OCI-LY7 (cell line): ENCODE data around the gene GSX1.

ENCODE experiments used
- EZH2phosphoT487 ChIP-seq: fragments of 200-600 bp; sonication (generic); IDR thresholded peaks from 2 replicates; pipeline ENCODE4 v1.6.1; 2018; ENCODE audit warnings: low read depth, borderline replicate concordance, mild to moderate bottlenecking, mixed run types, antibody characterized with exemption, low read length, moderate library complexity, mixed read lengths
- TF ChIP-seq, protein P1 (sequence below): fragments of 200-600 bp; sonication (generic); conservative IDR thresholded peaks from 2 replicates; pipeline ENCODE4 v1.5.1; 2014; ENCODE audit warnings: mild to moderate bottlenecking, antibody characterized with exemption, low read length, moderate library complexity, mixed read lengths

DNA sequence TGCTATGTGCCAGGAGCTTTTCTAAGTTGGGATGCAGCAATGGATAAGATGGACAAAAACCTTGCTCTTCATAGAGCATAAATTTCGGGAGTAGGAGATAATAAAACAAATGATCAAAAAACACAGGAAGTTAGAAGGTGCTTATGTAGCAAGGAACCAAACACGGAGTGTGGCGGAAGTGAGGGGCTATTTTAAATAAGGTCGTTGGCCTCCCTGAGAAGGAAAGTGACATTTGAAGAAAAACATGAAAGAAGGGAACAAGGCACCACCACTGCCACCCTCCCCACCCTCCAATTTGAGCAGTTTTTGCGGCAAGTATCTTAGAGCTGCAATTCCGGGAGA is 3.2 kb upstream of the GSX1 start:
- TF ChIP-seq, protein P1, sequence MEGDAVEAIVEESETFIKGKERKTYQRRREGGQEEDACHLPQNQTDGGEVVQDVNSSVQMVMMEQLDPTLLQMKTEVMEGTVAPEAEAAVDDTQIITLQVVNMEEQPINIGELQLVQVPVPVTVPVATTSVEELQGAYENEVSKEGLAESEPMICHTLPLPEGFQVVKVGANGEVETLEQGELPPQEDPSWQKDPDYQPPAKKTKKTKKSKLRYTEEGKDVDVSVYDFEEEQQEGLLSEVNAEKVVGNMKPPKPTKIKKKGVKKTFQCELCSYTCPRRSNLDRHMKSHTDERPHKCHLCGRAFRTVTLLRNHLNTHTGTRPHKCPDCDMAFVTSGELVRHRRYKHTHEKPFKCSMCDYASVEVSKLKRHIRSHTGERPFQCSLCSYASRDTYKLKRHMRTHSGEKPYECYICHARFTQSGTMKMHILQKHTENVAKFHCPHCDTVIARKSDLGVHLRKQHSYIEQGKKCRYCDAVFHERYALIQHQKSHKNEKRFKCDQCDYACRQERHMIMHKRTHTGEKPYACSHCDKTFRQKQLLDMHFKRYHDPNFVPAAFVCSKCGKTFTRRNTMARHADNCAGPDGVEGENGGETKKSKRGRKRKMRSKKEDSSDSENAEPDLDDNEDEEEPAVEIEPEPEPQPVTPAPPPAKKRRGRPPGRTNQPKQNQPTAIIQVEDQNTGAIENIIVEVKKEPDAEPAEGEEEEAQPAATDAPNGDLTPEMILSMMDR = no peak
- TF ChIP-seq EZH2phosphoT487 = no peak; the same call in 1 of the 2 replicates
